Fibroblast of pulmonary artery (primary cell): ENCODE data around the gene NPFFR2.

Experiments
- DNase-seq: peaks from one replicate; pipeline ENCODE4 v3.0.0-alpha.2; 2010; ENCODE audit warnings: low read depth
- H3K4me3 ChIP-seq: replicated peaks from 2 replicates; pipeline ENCODE4 v1.5.1; 2011; ENCODE audit warnings: low read depth, mild to moderate bottlenecking, control low read depth, low read length, moderate library complexity
- TF ChIP-seq, protein P1 (sequence below): IDR thresholded peaks from 2 replicates; pipeline ENCODE4 v1.5.1; 2011; ENCODE audit warnings: mild to moderate bottlenecking, control low read depth, low read length, inconsistent platforms; ENCODE audit errors: missing control alignments

NPFFR2 gene

DNA sequence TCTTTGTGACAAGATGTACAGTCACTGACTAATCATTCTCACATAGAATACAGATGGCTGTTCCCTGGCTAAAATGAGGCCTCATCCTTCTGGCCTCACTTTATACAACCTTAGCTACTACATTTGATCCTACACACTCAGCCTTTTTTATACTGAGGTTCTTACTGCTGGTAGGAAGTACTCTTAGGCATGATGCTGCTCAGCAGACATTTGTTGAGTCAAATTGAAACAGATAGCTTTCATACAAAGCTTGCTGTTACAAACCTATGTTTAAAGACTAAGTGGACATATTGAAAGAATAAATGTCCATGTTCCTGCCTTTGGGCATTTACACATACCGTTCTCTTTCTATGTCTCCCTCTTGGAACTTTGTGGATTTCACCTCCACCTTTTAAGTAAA is 154.9 kb downstream of the NPFFR2 start:
- DNase-seq = no peak
- no peak overlapping the region for H3K4me3 ChIP-seq
- TF ChIP-seq, protein P1, sequence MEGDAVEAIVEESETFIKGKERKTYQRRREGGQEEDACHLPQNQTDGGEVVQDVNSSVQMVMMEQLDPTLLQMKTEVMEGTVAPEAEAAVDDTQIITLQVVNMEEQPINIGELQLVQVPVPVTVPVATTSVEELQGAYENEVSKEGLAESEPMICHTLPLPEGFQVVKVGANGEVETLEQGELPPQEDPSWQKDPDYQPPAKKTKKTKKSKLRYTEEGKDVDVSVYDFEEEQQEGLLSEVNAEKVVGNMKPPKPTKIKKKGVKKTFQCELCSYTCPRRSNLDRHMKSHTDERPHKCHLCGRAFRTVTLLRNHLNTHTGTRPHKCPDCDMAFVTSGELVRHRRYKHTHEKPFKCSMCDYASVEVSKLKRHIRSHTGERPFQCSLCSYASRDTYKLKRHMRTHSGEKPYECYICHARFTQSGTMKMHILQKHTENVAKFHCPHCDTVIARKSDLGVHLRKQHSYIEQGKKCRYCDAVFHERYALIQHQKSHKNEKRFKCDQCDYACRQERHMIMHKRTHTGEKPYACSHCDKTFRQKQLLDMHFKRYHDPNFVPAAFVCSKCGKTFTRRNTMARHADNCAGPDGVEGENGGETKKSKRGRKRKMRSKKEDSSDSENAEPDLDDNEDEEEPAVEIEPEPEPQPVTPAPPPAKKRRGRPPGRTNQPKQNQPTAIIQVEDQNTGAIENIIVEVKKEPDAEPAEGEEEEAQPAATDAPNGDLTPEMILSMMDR = no peak

DNA sequence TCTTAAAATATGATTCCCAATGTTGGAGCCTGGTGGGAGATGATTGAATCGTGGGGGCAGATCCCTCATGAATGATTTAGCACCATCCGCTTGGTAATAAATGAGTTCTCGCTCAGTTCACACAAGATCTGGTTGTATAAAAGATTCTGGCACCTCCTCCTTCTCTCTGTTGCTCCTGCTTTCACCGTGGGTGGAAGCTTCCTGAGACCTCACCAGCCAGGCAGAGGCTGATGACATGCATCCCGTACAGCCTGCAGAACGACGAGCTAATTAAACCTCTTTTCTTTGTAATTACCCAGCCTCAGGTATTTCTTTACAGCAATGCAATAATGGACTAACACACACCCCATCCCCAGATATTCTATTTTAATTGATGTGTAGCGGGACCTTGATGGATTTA is 162.2 kb downstream of the NPFFR2 start:
- TF ChIP-seq, protein P1 = no peak
- DNase-seq = no peak
- H3K4me3 ChIP-seq = no peak overlapping the region

DNA sequence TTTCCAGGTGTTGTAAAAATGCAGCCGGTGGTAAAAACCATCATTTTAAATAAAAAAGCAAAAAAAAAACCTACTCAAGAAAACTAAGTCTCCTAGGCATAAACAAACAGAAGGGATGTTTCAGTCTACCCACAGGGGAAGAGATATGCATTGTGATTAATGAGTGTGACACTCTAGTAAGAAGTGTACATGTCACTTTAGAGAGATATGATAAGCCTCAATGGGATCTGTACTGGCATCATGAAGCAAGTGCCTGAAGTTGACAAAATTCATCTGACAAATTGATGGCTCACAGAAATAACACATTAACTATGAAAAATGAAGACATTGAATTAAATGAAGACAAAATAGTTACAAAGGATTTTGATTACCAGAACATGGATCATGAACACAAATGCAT is 162.7 kb downstream of the NPFFR2 start:
- no peak overlapping the region for H3K4me3 ChIP-seq
- DNase-seq = no peak
- TF ChIP-seq, protein P1 = no peak
